CD4-positive, alpha-beta T cell (primary cell): ENCODE data around the gene RBP5. TPM values are rescaled to one million over a fixed set of nuclear protein-coding genes. Genes with fewer than 3 reads are reported as not detected.

Experiments used
- ATAC-seq: fragments of 200-7000 bp; cut with Tn5 transposase; one replicate; pipeline ENCODE4 v1.10.0; 2022; ENCODE audit warnings: mild to moderate bottlenecking; ENCODE audit not compliant: poor library complexity
- CTCF ChIA-PET: fragments of 350-600 bp; sonication (Branson Sonifier 250); formaldehyde crosslinking; loops from one replicate; lab custom pipeline; 2021; ENCODE audit warnings: antibody characterized with exemption, inconsistent platforms; lab: Charles Lee
- POLR2A ChIA-PET: fragments of 350-600 bp; sonication (Branson Sonifier 250); formaldehyde crosslinking; loops from one replicate; lab custom pipeline; 2021; ENCODE audit warnings: antibody characterized with exemption, inconsistent platforms; lab: Charles Lee
- DNase-seq, 14 experiments: peaks; one replicate each; pipeline ENCODE4 v3.0.0-alpha.2; 2013 to 2020; ENCODE audit warnings: mixed read lengths in 2 of 14
- H3K27ac ChIP-seq, 2 donors: one replicate each; pipeline versions ENCODE4 v1.5.1 to v1.7.0; 2013; ENCODE audit warnings: low read length in 2 of 2, low read depth in 1 of 2, mild to moderate bottlenecking in 1 of 2
- H3K27me3 ChIP-seq, 2 experiments: 1 replicate in 1 of 2; 2 replicates in 1 of 2; pipeline versions ENCODE4 v1.6.1 to v1.7.0; 2013; ENCODE audit warnings: low read length in 2 of 2, control low read depth in 1 of 2, mild to moderate bottlenecking in 1 of 2, moderate library complexity in 1 of 2; ENCODE audit not compliant: insufficient read depth in 2 of 2, control insufficient read depth in 1 of 2
- H3K36me3 ChIP-seq: one replicate; pipeline ENCODE4 v1.6.1; 2013; ENCODE audit warnings: low read length, control low read depth; ENCODE audit not compliant: insufficient read depth
- H3K4me1 ChIP-seq: one replicate; pipeline ENCODE4 v1.6.1; 2013; ENCODE audit warnings: low read length, control low read depth; ENCODE audit not compliant: insufficient read depth
- H3K4me3 ChIP-seq: one replicate; pipeline ENCODE4 v1.5.1; 2013; ENCODE audit warnings: mild to moderate bottlenecking, low read length, moderate library complexity
- H3K9me3 ChIP-seq, 2 experiments: 1 replicate in 1 of 2; 2 replicates in 1 of 2; pipeline versions ENCODE4 v1.6.1 to v1.7.0; 2013; ENCODE audit warnings: low read length in 2 of 2, mild to moderate bottlenecking in 2 of 2, control low read depth in 1 of 2, moderate library complexity in 1 of 2; ENCODE audit not compliant: control insufficient read depth in 1 of 2, insufficient read depth in 1 of 2
- H3K27ac Mint-ChIP-seq: one replicate; pipeline ENCODE4 v1.8.0; 2020; ENCODE audit warnings: mixed read lengths
- H3K27me3 Mint-ChIP-seq: one replicate; pipeline ENCODE4 v1.8.0; 2021; ENCODE audit warnings: mixed read lengths
- H3K36me3 Mint-ChIP-seq: one replicate; pipeline ENCODE4 v1.8.0; 2021; ENCODE audit warnings: low read depth, mixed read lengths
- H3K4me1 Mint-ChIP-seq: one replicate; pipeline ENCODE4 v1.8.0; 2021; ENCODE audit warnings: low read depth, mixed read lengths
- H3K4me3 Mint-ChIP-seq: one replicate; pipeline ENCODE4 v1.8.0; 2020; ENCODE audit warnings: mild to moderate bottlenecking, mixed read lengths
- H3K9me3 Mint-ChIP-seq: one replicate; pipeline ENCODE4 v1.8.0; 2020; ENCODE audit warnings: mixed read lengths
- intact Hi-C, 2 experiments: fragments of 100-400 bp; cut with DNase I in 1 of 2; cut with micrococcal nuclease in 1 of 2; formaldehyde crosslinking; loops; one replicate each; pipeline versions ENCODE4 v1.15.1 to v1.9.0; 2023 to 2025; cut with DNase I, micrococcal nuclease
- total RNA-seq, 174 experiments: library from RNA in 2 of 174; stranded (reverse) in 2 of 174; gene quantifications; one replicate each; pipeline ENCODE4 v1.2.3 and lab custom pipeline; 2021 to 2026
- TF ChIP-seq, protein P1 (sequence below): fragments of 200-600 bp; IDR thresholded peaks from one replicate; pipeline ENCODE4 v1.8.0; 2022; ENCODE audit warnings: antibody characterized with exemption, mild to moderate bottlenecking

The RBP5 gene
- total RNA-seq, 2 experiments from 2014 or later = not detected

DNA sequence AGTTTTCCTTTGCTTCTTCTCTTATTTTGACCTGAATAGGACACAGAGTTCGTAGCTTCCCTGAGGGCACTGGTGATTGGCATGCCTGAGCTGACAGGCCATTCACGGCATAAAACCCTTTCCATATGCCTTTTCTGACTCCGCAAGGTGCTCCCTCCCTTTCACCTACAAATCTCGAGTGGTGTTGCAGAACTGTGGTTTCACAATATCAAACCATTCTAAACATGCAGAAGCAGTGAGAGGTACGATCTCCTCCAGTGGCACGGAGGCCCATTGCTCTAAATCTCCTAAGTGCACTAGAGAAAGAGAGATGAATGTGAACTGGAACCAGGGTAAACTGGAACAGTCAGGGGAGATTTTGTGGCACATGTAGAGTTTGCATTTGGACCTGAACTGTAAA lies 25.4 kb upstream of the RBP5 start:
- Mint-ChIP-seq H3K27me3 (no peaks in the 10 kb centered on the region), H3K4me1 (no peaks in the 10 kb centered on the region), H3K27ac (no peak overlapping the region), H3K9me3 (no peaks in the 10 kb centered on the region), H3K36me3 (peaks cover 60% of the 10 kb centered on the region), H3K4me3 (no peak overlapping the region)
- CTCF ChIA-PET = no interaction called here
- ATAC-seq = no peak
- Histone ChIP-seq H3K27ac (no peak overlapping the region), H3K4me1 (no peaks in the 10 kb centered on the region), H3K27me3 (no peaks in the 10 kb centered on the region), H3K9me3 (no peaks in the 10 kb centered on the region), H3K4me3 (no peak overlapping the region), H3K36me3 (peaks cover 84% of the 10 kb centered on the region)
- TF ChIP-seq, protein P1, sequence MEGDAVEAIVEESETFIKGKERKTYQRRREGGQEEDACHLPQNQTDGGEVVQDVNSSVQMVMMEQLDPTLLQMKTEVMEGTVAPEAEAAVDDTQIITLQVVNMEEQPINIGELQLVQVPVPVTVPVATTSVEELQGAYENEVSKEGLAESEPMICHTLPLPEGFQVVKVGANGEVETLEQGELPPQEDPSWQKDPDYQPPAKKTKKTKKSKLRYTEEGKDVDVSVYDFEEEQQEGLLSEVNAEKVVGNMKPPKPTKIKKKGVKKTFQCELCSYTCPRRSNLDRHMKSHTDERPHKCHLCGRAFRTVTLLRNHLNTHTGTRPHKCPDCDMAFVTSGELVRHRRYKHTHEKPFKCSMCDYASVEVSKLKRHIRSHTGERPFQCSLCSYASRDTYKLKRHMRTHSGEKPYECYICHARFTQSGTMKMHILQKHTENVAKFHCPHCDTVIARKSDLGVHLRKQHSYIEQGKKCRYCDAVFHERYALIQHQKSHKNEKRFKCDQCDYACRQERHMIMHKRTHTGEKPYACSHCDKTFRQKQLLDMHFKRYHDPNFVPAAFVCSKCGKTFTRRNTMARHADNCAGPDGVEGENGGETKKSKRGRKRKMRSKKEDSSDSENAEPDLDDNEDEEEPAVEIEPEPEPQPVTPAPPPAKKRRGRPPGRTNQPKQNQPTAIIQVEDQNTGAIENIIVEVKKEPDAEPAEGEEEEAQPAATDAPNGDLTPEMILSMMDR = no peak
- no peak for DNase-seq
- POLR2A ChIA-PET = no interaction called here
- intact Hi-C loops = no loop called here

DNA sequence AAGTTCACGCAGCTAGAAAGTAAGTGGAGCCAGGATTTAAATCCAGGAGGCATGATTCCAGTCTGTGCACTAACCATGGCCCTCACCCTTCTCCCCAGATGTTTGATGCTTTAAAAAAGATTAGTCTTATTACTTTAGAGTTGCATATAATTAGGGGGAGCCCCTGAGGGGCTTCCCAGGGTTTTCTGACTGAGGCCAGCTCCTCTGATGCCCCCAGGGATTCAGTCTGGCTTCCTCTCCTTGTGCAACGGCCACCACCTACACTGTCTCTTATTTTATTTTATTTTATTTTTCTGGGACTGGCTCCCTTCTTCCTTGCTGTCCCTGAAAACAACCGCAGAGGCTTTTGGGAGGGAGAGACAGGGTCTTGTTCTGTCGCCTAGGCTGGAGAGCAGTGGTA lies 24.1 kb upstream of the RBP5 start:
- intact Hi-C loops = no loop called here
- H3K36me3 Mint-ChIP-seq = peaks cover 68% of the 10 kb centered on the region
- no peaks in the 10 kb centered on the region for H3K9me3 Mint-ChIP-seq

DNA sequence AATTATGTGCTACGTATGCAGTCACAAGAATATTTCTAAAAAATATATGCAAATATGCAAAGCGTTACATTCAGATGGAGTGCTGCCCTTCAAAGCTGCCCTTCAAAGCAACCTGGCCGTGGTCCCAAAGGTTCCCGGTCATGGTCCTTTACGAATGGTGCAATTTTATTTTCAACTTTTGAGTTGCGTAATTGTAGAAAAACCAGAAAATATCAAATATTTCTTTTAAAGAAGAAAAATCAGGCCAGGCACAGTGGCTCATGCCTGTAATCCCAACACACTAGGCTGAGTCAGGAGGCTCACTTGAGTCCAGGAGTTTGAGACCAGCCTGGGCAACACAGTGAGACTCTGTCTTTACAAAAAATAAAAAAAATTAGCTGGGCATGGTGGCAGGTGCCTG lies 22.8 kb upstream of the RBP5 start:
- intact Hi-C loops = no loop called here
- Histone ChIP-seq H3K9me3 (no peaks in the 10 kb centered on the region), H3K4me3 (no peak overlapping the region), H3K4me1 (no peaks in the 10 kb centered on the region), H3K36me3 (peaks cover 87% of the 10 kb centered on the region), H3K27ac (no peak overlapping the region), H3K27me3 (no peaks in the 10 kb centered on the region)
- Mint-ChIP-seq H3K27ac (no peak overlapping the region), H3K9me3 (no peaks in the 10 kb centered on the region), H3K27me3 (no peaks in the 10 kb centered on the region), H3K4me1 (no peaks in the 10 kb centered on the region), H3K36me3 (peaks cover 69% of the 10 kb centered on the region), H3K4me3 (no peak overlapping the region)
- ATAC-seq (no peak), DNase-seq (no peak)
- TF ChIP-seq, protein P1 = no peak
- POLR2A ChIA-PET = no interaction called here
- CTCF ChIA-PET = no interaction called here

More for the DNA sequence above, 24.1 kb upstream of the RBP5 start:
- TF ChIP-seq, protein P1 = no peak
- Mint-ChIP-seq H3K4me1 (no peaks in the 10 kb centered on the region), H3K4me3 (no peak overlapping the region), H3K27me3 (no peaks in the 10 kb centered on the region), H3K27ac (no peak overlapping the region)
- H3K9me3 ChIP-seq = no peaks in the 10 kb centered on the region
- no peak overlapping the region for H3K4me3 ChIP-seq
- H3K4me1 ChIP-seq = no peaks in the 10 kb centered on the region
- DNase-seq (no peak), ATAC-seq (no peak)
- ChIA-PET CTCF (no interaction called here), POLR2A (no interaction called here)
- H3K27me3 ChIP-seq = no peaks in the 10 kb centered on the region
- H3K36me3 ChIP-seq = peaks cover 93% of the 10 kb centered on the region
- H3K27ac ChIP-seq = no peak overlapping the region
